ENCODE data around the gene ZNF334. TPM values are rescaled to one million over a fixed set of nuclear protein-coding genes. Genes with fewer than 3 reads are reported as not detected.
A peak's percentile ranks its signal among the peaks of the same experiment; 100 is the strongest.

The ZNF334 gene
- total RNA-seq, 2 experiments from 2014 or later: 1.1 to 1.3 TPM

DNA sequence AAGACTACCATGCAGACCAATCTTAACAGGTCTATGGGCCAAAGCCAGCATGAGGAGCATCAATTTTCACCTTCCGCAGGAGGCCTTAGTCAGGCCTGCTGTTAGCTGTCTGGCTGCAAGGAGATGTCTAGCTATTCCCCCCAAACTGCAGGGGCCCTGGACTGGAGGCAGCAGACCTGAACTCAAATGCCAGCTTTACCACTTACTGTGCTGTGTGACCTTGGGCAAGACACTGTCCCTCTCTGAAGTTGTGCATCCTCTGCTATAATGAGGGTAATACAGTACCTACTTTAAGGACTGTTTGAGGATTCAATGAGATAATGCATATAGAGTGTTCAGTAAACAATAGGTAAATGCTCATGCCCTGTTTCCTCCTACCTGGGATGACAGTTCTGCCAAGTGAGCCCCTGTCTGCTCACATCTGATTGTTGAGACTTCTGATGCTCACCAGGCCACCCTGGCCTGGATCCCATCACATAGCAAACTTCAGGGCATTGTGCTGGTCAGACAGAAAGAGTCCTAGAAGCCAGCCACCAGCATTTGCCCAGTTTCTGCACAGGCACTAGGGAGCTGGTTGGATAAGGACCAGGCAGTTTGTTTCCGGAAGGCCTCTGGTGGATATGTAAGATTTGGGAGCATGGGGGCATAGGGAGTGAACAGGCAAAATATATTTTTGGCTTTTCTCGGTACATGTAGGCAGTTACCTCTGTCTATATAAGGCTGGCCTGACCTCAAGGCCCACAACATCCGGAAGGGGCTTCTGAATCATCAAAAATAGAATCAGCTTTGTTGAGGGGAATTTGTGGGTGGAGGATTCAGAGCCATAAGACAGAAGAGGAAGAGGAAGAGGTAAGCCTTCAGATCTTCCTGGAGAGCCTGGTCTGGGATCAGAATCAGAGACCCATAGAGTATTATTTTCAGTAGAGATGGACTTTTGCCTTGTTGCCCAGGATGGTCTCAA is 39.4 kb upstream of the ZNF334 start:
- Mint-ChIP-seq H3K27ac (peak overlapping the region; percentile 92), H3K4me3 (peak overlapping the region; percentile 66), H3K27me3 (ENCODE audit: low read depth) (peaks cover 3% of the 10 kb centered on the region), H3K36me3 (ENCODE audit: low read depth) (no peaks in the 10 kb centered on the region), H3K4me1 (ENCODE audit: low read depth) (peaks cover 71% of the 10 kb centered on the region), H3K9me3 (ENCODE audit: insufficient read depth) (no peaks in the 10 kb centered on the region)
- peak; percentile 85 for DNase-seq
- ATAC-seq: peak; percentile 91
- ChIA-PET CTCF (interaction anchor here (0.7 to 4.4 kb wide), 8 partner anchors 8 to 146 kb away, joined by 3 to 25 read pairs (median 8); partner anchors contain the start of genes ELMO2 and TP53RK), POLR2A (interaction anchor here (0.5 to 1.1 kb wide), 4 partner anchors 8 to 949 kb away, joined by 3 to 6 read pairs (median 4); partner anchors contain the start of genes ELMO2 and NCOA3)

DNA sequence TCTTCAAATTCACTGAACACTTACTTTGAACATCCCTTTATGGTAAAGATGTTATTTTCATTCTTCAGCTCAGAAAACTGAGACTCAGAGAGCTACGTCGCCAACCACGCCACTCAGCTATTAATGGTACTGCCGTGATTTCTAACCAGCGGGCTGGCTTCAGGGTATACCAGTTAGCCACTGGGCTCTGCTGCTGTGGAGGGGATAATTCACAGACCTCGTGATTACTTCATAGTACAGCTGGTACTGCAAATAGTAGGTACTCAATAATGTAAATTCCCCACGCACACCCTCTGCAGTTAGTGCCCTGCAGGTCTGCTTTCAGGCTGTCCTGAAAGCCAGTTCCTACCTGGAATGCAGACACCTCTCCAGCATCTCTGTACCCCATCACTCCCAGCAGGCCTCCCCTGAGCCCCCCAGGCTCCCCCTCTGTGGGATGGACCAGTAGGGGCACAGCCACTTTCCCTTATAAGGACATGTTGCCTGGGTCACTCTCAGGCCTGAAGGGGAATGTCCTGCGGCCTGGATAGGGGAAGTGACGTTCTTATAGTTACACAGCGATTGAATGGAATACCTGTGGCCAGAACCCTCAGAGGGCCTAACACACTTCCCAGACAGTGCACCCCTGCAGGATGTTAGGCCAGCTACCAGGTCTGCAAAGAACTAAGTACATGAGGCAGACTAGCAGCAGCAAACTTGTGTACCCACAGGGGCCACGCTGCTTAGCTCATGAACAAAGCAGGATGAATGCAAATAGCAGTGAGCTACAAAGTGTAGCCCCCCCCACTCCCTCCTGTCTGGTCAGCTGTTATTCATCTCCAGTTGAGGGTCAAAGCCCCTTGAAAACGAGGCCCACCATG is 38.4 kb upstream of the ZNF334 start:
- no peak for DNase-seq
- Mint-ChIP-seq H3K36me3 (ENCODE audit: low read depth) (no peaks in the 10 kb centered on the region), H3K27ac (peak overlapping the region; percentile 92), H3K9me3 (ENCODE audit: insufficient read depth) (no peaks in the 10 kb centered on the region), H3K27me3 (ENCODE audit: low read depth) (peaks cover 3% of the 10 kb centered on the region), H3K4me1 (ENCODE audit: low read depth) (peaks cover 63% of the 10 kb centered on the region), H3K4me3 (no peak overlapping the region)
- CTCF ChIA-PET: interaction anchor here (0.9 to 4.4 kb wide), 7 partner anchors 7 to 137 kb away, joined by 3 to 25 read pairs (median 11); partner anchors contain the start of gene TP53RK
- POLR2A ChIA-PET: interaction anchor here (0.5 to 1.1 kb wide), 2 partner anchors 11 to 950 kb away, joined by 3 to 6 read pairs; partner anchors contain the start of gene NCOA3
- ATAC-seq: no peak

DNA sequence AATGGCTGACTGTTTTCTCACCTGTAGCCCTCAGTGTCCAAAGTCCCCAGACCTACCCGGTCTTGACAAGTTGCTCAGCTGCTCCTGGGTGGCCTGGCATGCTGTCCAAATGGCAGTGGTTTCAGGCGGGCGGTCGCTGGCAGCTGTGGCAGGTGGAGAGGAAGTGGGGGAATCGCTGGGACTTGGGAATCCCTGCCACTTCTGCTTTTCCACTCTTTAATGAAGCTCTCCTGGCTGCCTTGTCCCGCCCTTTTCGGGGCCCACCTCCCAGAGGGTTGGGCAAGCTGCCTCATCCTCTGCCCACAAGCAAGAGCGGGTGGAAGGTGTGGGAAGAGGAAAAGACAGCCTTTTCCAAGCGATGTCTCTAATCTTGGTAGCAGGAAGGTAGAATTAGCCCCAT is 37.1 kb upstream of the ZNF334 start, which contains the start of gene OCSTAMP:
OCSTAMP (minus strand) TSS at position 194 of the 400 bp plus-strand sequence; CDS start at position 100, 94 bp downstream.
- Mint-ChIP-seq H3K27ac (no peak within 1 kb of the TSS), H3K27me3 (ENCODE audit: low read depth) (peaks cover 3% of the 10 kb centered on the region), H3K4me3 (no peak within 1 kb of the TSS), H3K36me3 (ENCODE audit: low read depth) (no peaks in the 10 kb centered on the region), H3K4me1 (ENCODE audit: low read depth) (peaks cover 52% of the 10 kb centered on the region), H3K9me3 (ENCODE audit: insufficient read depth) (no peaks in the 10 kb centered on the region)
- POLR2A ChIA-PET: no interaction called here
- CTCF ChIA-PET: interaction anchor here (1.5 to 7.8 kb wide), 5 partner anchors 10 to 139 kb away, joined by 4 to 90 read pairs (median 15); partner anchors contain the start of gene TP53RK
- ATAC-seq (no peak), DNase-seq (no peak)

DNA sequence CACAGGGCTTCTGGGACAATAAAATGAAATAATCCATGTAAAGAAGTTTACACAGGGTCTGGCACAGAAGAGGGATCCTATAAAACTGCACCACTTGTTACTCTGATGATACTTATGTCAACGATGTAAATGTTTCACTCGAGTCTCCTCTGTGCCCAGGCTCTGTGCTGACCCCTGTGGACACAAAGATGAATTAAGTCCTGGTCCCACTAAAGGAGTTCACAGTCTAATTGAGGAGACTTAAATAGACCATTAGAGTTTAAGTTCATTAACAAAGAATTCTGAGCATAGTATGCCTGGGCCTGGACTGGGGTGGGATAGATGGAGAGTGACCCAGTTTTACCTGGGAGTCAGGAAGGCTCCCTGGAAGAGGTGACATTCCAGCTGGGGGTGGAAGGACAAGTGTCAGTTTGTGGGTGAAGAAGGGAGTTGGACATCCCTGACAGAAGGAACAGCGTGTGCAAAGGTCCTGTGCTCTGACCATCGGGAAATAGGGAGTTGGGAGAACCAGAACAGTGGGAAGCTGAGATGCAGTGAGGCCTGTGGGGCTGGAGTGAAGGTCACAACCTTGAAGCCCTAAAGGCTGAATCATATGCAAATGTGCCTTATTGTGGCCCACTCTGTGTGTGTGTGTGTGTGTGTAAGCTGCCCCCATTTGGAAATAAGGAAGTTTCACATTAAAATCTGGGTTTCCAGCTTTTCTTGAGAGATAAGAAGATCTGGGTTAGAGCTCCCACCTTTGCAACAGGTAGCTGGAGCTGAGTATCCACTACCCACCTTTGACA is 36.0 kb upstream of the ZNF334 start:
- Mint-ChIP-seq H3K9me3 (ENCODE audit: insufficient read depth) (no peaks in the 10 kb centered on the region), H3K27me3 (ENCODE audit: low read depth) (no peaks in the 10 kb centered on the region), H3K4me3 (no peak overlapping the region), H3K27ac (no peak overlapping the region), H3K36me3 (ENCODE audit: low read depth) (no peaks in the 10 kb centered on the region), H3K4me1 (ENCODE audit: low read depth) (peaks cover 42% of the 10 kb centered on the region)
- ATAC-seq (no peak), DNase-seq (no peak)
- ChIA-PET CTCF (interaction anchor here (0.9 to 7.8 kb wide), 6 partner anchors 9 to 136 kb away, joined by 3 to 90 read pairs (median 5); no protein-coding TSS in a partner anchor), POLR2A (no interaction called here)

DNA sequence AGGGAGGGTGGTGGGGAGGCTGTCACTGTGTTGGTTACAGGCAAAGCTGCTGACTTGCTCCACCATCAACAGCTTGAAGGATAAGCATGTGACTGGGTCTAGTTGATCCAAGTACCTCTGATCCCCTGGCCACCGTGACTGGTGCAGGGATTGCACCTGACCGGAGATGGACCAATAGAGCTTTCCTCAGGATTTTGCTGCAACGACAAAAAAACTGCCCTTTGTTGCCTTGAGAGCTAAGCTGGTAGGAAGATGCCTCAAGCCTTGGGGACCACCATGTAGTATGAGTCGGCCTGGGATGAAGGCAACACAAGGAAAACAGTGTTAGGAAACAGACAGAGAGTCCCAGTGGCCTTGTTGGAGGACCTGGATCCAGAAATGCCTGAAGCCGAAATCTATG is 35.3 kb upstream of the ZNF334 start:
- Mint-ChIP-seq H3K9me3 (ENCODE audit: insufficient read depth) (no peaks in the 10 kb centered on the region), H3K4me3 (no peak overlapping the region), H3K4me1 (ENCODE audit: low read depth) (peaks cover 40% of the 10 kb centered on the region), H3K27me3 (ENCODE audit: low read depth) (no peaks in the 10 kb centered on the region), H3K36me3 (ENCODE audit: low read depth) (no peaks in the 10 kb centered on the region), H3K27ac (no peak overlapping the region)
- ATAC-seq (no peak), DNase-seq (no peak)
- POLR2A ChIA-PET: no interaction called here
- CTCF ChIA-PET: interaction anchor here (0.9 to 7.8 kb wide), 3 partner anchors 8 to 132 kb away, joined by 3 to 90 read pairs (median 4); no protein-coding TSS in a partner anchor

DNA sequence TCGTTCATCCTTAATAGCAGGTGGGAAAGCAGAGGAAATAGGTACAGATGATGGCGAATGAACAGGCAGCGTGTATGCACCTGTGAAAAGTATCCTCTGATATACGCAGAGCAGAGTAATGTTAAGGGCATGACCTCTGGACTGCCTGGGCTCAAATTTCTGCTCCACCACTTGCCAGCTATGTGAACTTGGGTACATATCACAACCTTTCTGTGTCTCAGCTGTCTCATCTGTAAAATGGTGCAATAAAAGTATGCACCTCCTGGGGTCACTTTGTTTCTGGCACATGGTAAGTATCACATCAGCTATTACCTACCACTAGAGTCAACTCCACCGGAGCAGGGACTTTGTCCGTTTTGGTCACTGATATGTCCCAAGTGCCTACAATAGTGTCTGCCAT is 34.6 kb upstream of the ZNF334 start:
- no peak overlapping the region for H3K4me3 Mint-ChIP-seq
- peaks cover 35% of the 10 kb centered on the region for H3K4me1 Mint-ChIP-seq (ENCODE audit: low read depth)
- no peaks in the 10 kb centered on the region for H3K36me3 Mint-ChIP-seq (ENCODE audit: low read depth)
- ATAC-seq (no peak), DNase-seq (no peak)
- no peaks in the 10 kb centered on the region for H3K9me3 Mint-ChIP-seq (ENCODE audit: insufficient read depth)
- POLR2A ChIA-PET: no interaction called here
- CTCF ChIA-PET: interaction anchor here (0.7 to 7.8 kb wide), 3 partner anchors 12 to 534 kb away, joined by 3 to 90 read pairs (median 3); no protein-coding TSS in a partner anchor
- no peaks in the 10 kb centered on the region for H3K27me3 Mint-ChIP-seq (ENCODE audit: low read depth)
- H3K27ac Mint-ChIP-seq: no peak overlapping the region

DNA sequence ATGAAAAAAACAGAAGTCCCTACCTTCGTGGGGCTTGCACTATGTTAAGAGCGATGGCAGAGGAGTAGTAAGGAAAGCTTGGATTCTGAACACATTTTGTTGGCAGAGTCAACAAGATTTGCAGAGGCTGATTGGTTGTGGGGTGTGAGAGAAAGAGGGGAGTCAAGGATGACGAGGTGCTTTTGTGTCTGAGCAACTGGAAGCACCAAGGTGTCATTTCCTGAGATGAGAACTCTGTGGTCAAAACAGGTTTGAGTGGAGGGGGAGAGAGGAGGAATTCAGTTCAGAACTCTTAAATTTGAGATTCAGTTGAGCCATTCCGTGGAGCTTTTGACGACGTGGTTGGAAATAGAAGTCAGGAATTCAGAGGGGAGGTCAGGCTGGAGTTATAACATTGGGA is 33.6 kb upstream of the ZNF334 start:
- Mint-ChIP-seq H3K27ac (no peak overlapping the region), H3K36me3 (ENCODE audit: low read depth) (no peaks in the 10 kb centered on the region), H3K9me3 (ENCODE audit: insufficient read depth) (no peaks in the 10 kb centered on the region), H3K27me3 (ENCODE audit: low read depth) (no peaks in the 10 kb centered on the region), H3K4me3 (no peak overlapping the region), H3K4me1 (ENCODE audit: low read depth) (peaks cover 25% of the 10 kb centered on the region)
- POLR2A ChIA-PET: no interaction called here
- no peak for DNase-seq
- ATAC-seq: no peak
- CTCF ChIA-PET: interaction anchor here (0.9 to 7.8 kb wide), 4 partner anchors 13 to 134 kb away, joined by 3 to 90 read pairs (median 4); no protein-coding TSS in a partner anchor

DNA sequence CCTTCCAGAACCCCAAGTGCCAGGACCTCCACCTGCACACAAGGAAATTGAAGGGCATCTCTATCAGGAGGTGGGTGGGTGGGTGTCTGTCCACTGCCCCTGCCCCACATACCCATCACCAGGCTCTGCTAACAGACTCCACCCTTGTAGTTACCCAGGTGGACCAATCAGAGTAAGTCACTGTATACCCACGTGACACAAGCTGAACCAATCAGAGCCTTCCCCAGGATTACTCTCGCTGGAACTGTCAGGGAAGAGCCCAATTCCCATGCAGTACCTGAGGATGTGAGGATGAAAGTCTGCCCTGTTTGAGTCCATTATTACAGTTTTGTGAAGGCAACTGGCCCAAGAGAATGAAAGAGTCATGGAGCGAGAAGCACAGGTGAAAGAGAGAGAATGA is 32.9 kb upstream of the ZNF334 start:
- no peak overlapping the region for H3K4me3 Mint-ChIP-seq
- DNase-seq (no peak), ATAC-seq (no peak)
- no peaks in the 10 kb centered on the region for H3K27me3 Mint-ChIP-seq (ENCODE audit: low read depth)
- no peaks in the 10 kb centered on the region for H3K36me3 Mint-ChIP-seq (ENCODE audit: low read depth)
- H3K4me1 Mint-ChIP-seq (ENCODE audit: low read depth): peaks cover 18% of the 10 kb centered on the region
- CTCF ChIA-PET: interaction anchor here (0.9 to 7.8 kb wide), 6 partner anchors 14 to 134 kb away, joined by 3 to 90 read pairs (median 6); no protein-coding TSS in a partner anchor
- H3K9me3 Mint-ChIP-seq (ENCODE audit: insufficient read depth): no peaks in the 10 kb centered on the region
- POLR2A ChIA-PET: interaction anchor here (1.9 kb wide), 1 partner anchor 143 kb away, joined by 5 read pairs; the partner anchor contains the start of gene TP53RK
- no peak overlapping the region for H3K27ac Mint-ChIP-seq

DNA sequence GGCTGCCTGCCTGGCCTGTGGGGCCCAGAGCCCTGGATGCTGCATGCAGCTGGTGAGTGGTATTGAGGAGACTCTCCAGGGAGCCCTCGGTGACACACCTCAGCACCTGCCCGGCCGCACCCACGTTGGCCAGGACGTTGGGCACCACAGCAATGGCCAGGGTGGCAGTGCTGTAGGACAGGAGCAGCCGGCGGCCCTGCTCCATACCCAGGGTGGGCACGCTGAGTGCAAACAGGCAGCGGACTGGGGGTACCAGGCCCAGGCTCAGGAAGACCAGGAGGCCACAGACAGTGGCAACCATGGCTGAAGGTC is 32.4 kb upstream of the ZNF334 start:
- no peaks in the 10 kb centered on the region for H3K36me3 Mint-ChIP-seq (ENCODE audit: low read depth)
- no peaks in the 10 kb centered on the region for H3K9me3 Mint-ChIP-seq (ENCODE audit: insufficient read depth)
- H3K4me1 Mint-ChIP-seq (ENCODE audit: low read depth): peaks cover 13% of the 10 kb centered on the region
- DNase-seq (no peak), ATAC-seq (no peak)
- peaks cover 4% of the 10 kb centered on the region for H3K27me3 Mint-ChIP-seq (ENCODE audit: low read depth)
- H3K4me3 Mint-ChIP-seq: no peak overlapping the region
- ChIA-PET POLR2A (interaction anchor here (1.9 kb wide), 1 partner anchor 143 kb away, joined by 5 read pairs; the partner anchor contains the start of gene TP53RK), CTCF (interaction anchor here (0.9 to 7.8 kb wide), 11 partner anchors 11 to 149 kb away, joined by 3 to 90 read pairs (median 8); partner anchors contain the start of gene TP53RK)
- peak overlapping the region; percentile 97 for H3K27ac Mint-ChIP-seq

DNA sequence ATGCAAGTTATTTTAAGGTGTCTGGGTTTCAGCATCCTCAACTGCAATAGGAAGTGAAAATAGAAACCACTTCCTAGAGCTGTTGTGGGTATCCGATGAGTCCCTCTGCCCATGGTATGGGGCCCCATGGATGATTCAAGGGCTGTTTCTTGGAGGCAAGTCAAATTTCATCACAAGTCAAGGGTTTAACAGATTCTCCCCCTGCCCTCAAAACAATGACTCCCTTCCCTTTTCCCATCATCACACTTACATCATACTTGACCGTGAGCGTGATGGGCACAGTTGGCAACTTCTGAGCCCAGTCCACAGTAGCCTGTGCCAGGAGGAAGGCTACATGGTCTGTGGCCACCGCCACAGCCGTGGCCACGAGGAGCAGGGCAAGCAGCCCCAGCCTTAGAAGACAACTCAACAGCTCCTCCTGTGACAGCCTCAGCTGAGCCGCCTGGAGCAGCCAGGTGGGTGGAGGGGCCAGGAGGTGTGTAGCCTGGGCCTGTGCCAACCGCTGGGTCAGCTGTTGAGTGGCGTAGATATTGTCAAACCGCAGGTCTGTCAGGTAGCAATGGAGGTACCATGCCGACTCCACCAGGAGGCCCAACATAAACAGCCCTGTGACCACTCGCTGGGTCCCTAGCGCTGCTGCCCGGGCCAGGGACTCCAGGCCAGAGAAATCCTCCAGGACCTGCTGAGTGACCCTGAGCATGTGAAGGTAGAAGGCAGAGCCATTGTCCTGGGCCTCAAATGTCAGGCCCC is 31.9 kb upstream of the ZNF334 start:
- H3K27ac Mint-ChIP-seq: peak overlapping the region; percentile 97
- peak; percentile 79 for DNase-seq

More for the DNA sequence above, 31.9 kb upstream of the ZNF334 start:
- ChIA-PET CTCF (interaction anchor here (0.7 to 7.8 kb wide), 25 partner anchors 7 to 575 kb away, joined by 3 to 90 read pairs (median 6); partner anchors contain the start of gene TP53RK), POLR2A (interaction anchor here (0.6 to 1.9 kb wide), 4 partner anchors 8 to 144 kb away, joined by 3 to 5 read pairs (median 4); partner anchors contain the start of gene TP53RK)
- Mint-ChIP-seq H3K9me3 (ENCODE audit: insufficient read depth) (no peaks in the 10 kb centered on the region), H3K36me3 (ENCODE audit: low read depth) (no peaks in the 10 kb centered on the region), H3K4me1 (ENCODE audit: low read depth) (peaks cover 8% of the 10 kb centered on the region), H3K27me3 (ENCODE audit: low read depth) (peaks cover 10% of the 10 kb centered on the region), H3K4me3 (peak overlapping the region; percentile 68)
- peak; percentile 87 for ATAC-seq

Measured in activated CD8-positive, alpha-beta T cell treated with anti-CD3 and anti-CD28 coated beads, Interleukin-2, amount 10 ng/mL, durations not matched to agents 7 days and 5 days (primary cell).